Breast epithelium (tissue), 3 donors: ENCODE results near the gene GHRHR.

ENCODE experiments used
- POLR2A ChIP-seq: fragments of 450-650 bp; IDR thresholded peaks from one replicate; pipeline ENCODE4 v1.6.1; 2016; ENCODE audit warnings: antibody characterized with exemption, mild to moderate bottlenecking, moderate library complexity
- POLR2AphosphoS5 ChIP-seq, 3 donors: sonication (generic); formaldehyde crosslinking; IDR thresholded peaks; one replicate each; pipeline ENCODE4 v1.6.1; 2017; ENCODE audit warnings: antibody characterized with exemption in 3 of 3
- TF ChIP-seq, protein P1 (sequence below), 3 donors: fragments of 450-650 bp; IDR thresholded peaks; one replicate each; pipeline ENCODE4 v1.5.1; 2016 to 2017; ENCODE audit warnings: antibody characterized with exemption in 3 of 3, mild to moderate bottlenecking in 3 of 3, moderate library complexity in 3 of 3

DNA sequence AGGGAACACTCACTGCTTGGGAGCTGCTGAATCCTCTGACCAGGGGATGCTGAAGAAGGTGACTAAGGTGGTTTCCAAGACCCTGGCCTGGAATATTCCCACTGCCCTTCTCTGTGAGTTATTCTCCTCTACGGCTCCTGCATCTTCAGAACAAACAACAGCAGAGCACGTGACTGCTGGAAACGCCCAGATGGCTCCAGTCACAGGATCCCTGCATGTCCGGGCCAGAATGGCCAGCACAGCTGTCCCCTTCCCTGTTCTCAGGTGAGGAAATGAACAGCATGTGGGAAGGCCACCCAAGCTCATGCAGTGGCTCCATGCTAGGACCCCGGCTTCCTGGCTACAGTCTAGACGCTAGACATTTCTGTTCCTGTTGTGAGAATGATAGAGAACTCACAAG is 43.1 kb downstream of the GHRHR start:
- TF ChIP-seq POLR2A (no peak), POLR2AphosphoS5 (IDR thresholded peaks at IDR 0.05) (no peak)
- TF ChIP-seq, protein P1, sequence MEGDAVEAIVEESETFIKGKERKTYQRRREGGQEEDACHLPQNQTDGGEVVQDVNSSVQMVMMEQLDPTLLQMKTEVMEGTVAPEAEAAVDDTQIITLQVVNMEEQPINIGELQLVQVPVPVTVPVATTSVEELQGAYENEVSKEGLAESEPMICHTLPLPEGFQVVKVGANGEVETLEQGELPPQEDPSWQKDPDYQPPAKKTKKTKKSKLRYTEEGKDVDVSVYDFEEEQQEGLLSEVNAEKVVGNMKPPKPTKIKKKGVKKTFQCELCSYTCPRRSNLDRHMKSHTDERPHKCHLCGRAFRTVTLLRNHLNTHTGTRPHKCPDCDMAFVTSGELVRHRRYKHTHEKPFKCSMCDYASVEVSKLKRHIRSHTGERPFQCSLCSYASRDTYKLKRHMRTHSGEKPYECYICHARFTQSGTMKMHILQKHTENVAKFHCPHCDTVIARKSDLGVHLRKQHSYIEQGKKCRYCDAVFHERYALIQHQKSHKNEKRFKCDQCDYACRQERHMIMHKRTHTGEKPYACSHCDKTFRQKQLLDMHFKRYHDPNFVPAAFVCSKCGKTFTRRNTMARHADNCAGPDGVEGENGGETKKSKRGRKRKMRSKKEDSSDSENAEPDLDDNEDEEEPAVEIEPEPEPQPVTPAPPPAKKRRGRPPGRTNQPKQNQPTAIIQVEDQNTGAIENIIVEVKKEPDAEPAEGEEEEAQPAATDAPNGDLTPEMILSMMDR (IDR thresholded peaks at IDR 0.05), result no peak
